ENCODE data around the gene KLHDC1. TPM values are rescaled to one million over a fixed set of nuclear protein-coding genes. Genes with fewer than 3 reads are reported as not detected.
"Not testable (repeated sequence)": the region's sequence is repeated elsewhere in the genome, so short reads cannot be mapped to it uniquely, and the experiment has no call there.

Gene KLHDC1
- total and polyA plus RNA-seq, 9 of the 15 experiments (the other 6 are each of a cell fraction or from before 2014, with no cell fraction given) = 0.08 to 0.41 (median 0.18) TPM

GRCh38 chr14:49781040-49781439 is 88.1 kb downstream of the KLHDC1 start:
- H3K9me3 ChIP-seq (replicated peaks; ENCODE audit: control insufficient read depth, insufficient read depth, low read depth, low read length); H3K79me2 ChIP-seq (ENCODE audit: control insufficient read depth, insufficient read depth, low read length); DNase-seq (ENCODE audit: extremely low read depth in 1 of 4, low spot score in 3 of 4); intact Hi-C loops (cut with micrococcal nuclease); H3K27me3 ChIP-seq (ENCODE audit: control insufficient read depth in 2 of 2, insufficient read depth in 2 of 2, low read length in 2 of 2); H3K27ac ChIP-seq (ENCODE audit: extremely low read depth, low read depth, low read length); in situ Hi-C loops (cut with MboI); H3K4me1 ChIP-seq (replicated peaks in 1 of 2; ENCODE audit: control insufficient read depth in 2 of 2, insufficient read depth in 2 of 2, low read length in 2 of 2); CTCF ChIA-PET (ENCODE audit: low intra/inter-chr PET ratio); H3K9me1 ChIP-seq (ENCODE audit: control insufficient read depth, insufficient read depth, low read length); H4K20me1 ChIP-seq (replicated peaks; ENCODE audit: control insufficient read depth, insufficient read depth, low read length); BruUV-seq (replicated peaks); H2AFZ ChIP-seq (ENCODE audit: low read depth, low read length); H3K4me3 ChIP-seq; H3K4me2 ChIP-seq (ENCODE audit: insufficient read depth, low read length); FAIRE-seq; ATAC-seq; H3K9ac ChIP-seq (ENCODE audit: insufficient read depth in 1 of 2, low read depth in 2 of 2, low read length in 2 of 2): not testable (repeated sequence)
- POLR2A ChIA-PET = interaction anchor here (0.6 to 4.8 kb wide), 2 partner anchors 11 to 23 kb away, joined by 3 to 31 read pairs; partner anchors contain the start of gene KLHDC2
- H3K36me3 ChIP-seq (ENCODE audit: control insufficient read depth, insufficient read depth, low read length) = peaks cover 78% of the 10 kb centered on the region
- 97% methylated on average over 5 of the region's 7 CpGs for WGBS (ENCODE audit: insufficient coverage, low coverage, missing lambda C conversion rate)

GRCh38 chr14:49783394-49784014 is 90.6 kb downstream of the KLHDC1 start:
- intact Hi-C loops (cut with micrococcal nuclease) = no loop called here
- H3K79me2 ChIP-seq (ENCODE audit: control insufficient read depth, insufficient read depth, low read length) = no peaks in the 10 kb centered on the region
- H3K9ac ChIP-seq (ENCODE audit: insufficient read depth in 1 of 2, low read depth in 2 of 2, low read length in 2 of 2) = no peak overlapping the region
- no TSS peak for BruUV-seq (replicated peaks)
- ChIA-PET POLR2A (interaction anchor here (4.8 kb wide), 1 partner anchor 14 kb away, joined by 31 read pairs; the partner anchor contains the start of gene KLHDC2), CTCF (ENCODE audit: low intra/inter-chr PET ratio) (no interaction called here)
- no peaks in the 10 kb centered on the region for H3K27me3 ChIP-seq (ENCODE audit: control insufficient read depth in 2 of 2, insufficient read depth in 2 of 2, low read length in 2 of 2)
- no peak overlapping the region for H2AFZ ChIP-seq (ENCODE audit: low read depth, low read length)
- H4K20me1 ChIP-seq (replicated peaks; ENCODE audit: control insufficient read depth, insufficient read depth, low read length) = no peaks in the 10 kb centered on the region
- in situ Hi-C loops (cut with MboI) = no loop called here
- peaks cover 93% of the 10 kb centered on the region for H3K36me3 ChIP-seq (ENCODE audit: control insufficient read depth, insufficient read depth, low read length)
- ATAC-seq (no peak), DNase-seq (ENCODE audit: extremely low read depth in 1 of 4, low spot score in 3 of 4) (no peak), FAIRE-seq (no peak)
- peak; percentile 27; the same call in 1 of the 2 replicates for TF ChIP-seq ATF3 (IDR thresholded peaks at IDR 0.05)
- TF ChIP-seq ATF3 (CRISPR knock-in tag; conservative IDR thresholded peaks at IDR 0.05) = no peak
- no peak for TF ChIP-seq CHD2 (IDR thresholded peaks at IDR 0.05; ENCODE audit: low read depth, low read length)
- peak; percentile 64; the same call in 1 of the 2 replicates for TF ChIP-seq C11orf30 (IDR thresholded peaks at IDR 0.05; ENCODE audit: low read depth)
- TF ChIP-seq PHF8 (IDR thresholded peaks at IDR 0.05; ENCODE audit: borderline replicate concordance, low read length) = no peak
- no peak for TF ChIP-seq BDP1 (IDR thresholded peaks at IDR 0.05; ENCODE audit: insufficient read depth, insufficient read length)
- TF ChIP-seq RBM25 (IDR thresholded peaks at IDR 0.05; ENCODE audit: low read depth, low read length, severe bottlenecking) = no peak
- peak; percentile 54; the same call in 1 of the 2 replicates for TF ChIP-seq MAFG (tag; conservative IDR thresholded peaks at IDR 0.05)
- TF ChIP-seq MAFF (IDR thresholded peaks at IDR 0.05; ENCODE audit: low read length) = peak; percentile 3; the same call in 1 of the 2 replicates
- TF ChIP-seq ZNF316 (IDR thresholded peaks at IDR 0.05) = peak; percentile 81
- H3K4me1 ChIP-seq (replicated peaks in 1 of 2; ENCODE audit: control insufficient read depth in 2 of 2, insufficient read depth in 2 of 2, low read length in 2 of 2) = no peaks in the 10 kb centered on the region
- H3K9me1 ChIP-seq (ENCODE audit: control insufficient read depth, insufficient read depth, low read length) = no peaks in the 10 kb centered on the region
- no peak overlapping the region for H3K4me2 ChIP-seq (ENCODE audit: insufficient read depth, low read length)
- no peak overlapping the region for H3K27ac ChIP-seq (ENCODE audit: extremely low read depth, low read depth, low read length)
- H3K4me3 ChIP-seq = no peak overlapping the region
- WGBS (ENCODE audit: insufficient coverage, low coverage, missing lambda C conversion rate) = 96% methylated on average over 3 of the region's 3 CpGs
- no peaks in the 10 kb centered on the region for H3K9me3 ChIP-seq (replicated peaks; ENCODE audit: control insufficient read depth, insufficient read depth, low read depth, low read length)

All from K562 (cell line).